GM10266 (cell line): ENCODE results near the gene YKT6.

ENCODE experiments used
- DNase-seq: peaks from one replicate; pipeline ENCODE4 v3.0.0; 2012; ENCODE audit errors: extremely low spot score
- TF ChIP-seq, protein P1 (sequence below): IDR thresholded peaks from 2 replicates; pipeline ENCODE4 v1.5.1; 2012; ENCODE audit warnings: mild to moderate bottlenecking, low read depth; ENCODE audit not compliant: control insufficient read depth, insufficient read depth; ENCODE audit errors: missing control alignments

The YKT6 gene

DNA sequence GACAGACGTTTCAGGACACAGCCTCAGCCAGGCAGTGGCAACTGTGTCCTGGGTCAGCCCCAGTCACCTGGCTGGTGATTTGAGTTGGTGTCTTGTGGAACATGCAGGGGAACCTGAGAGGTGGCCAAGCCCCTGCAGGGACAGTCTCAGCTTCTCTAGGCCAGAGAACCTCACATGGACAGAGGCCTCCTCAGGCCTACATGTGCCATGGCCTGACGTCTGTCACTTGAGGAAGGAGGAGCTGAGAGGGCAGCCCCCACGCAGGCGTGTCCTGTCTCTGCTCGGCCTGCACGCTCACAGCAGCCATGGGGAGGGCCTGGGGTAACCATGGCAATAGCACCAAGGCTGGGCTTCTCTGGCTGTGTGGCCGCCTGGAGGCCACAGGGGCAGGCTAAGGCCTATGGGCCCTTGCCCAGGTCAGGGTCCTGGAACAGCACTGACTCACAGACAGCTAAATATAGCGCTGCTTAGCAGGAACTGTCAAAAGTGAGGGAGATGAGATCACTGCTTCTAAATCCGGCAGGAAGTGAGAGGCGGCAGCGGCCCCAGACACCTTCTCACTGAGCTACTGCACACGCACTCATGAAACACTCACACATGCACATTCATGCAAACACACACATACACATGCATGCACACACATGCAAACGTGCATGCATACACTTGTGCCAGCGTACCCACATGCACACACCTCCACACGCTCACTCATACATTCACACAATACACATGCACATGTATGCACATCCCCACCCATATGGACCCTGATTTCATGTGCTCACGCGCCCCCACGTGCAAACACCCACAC, 57.0 kb downstream of the YKT6 start:
- TF ChIP-seq, protein P1, sequence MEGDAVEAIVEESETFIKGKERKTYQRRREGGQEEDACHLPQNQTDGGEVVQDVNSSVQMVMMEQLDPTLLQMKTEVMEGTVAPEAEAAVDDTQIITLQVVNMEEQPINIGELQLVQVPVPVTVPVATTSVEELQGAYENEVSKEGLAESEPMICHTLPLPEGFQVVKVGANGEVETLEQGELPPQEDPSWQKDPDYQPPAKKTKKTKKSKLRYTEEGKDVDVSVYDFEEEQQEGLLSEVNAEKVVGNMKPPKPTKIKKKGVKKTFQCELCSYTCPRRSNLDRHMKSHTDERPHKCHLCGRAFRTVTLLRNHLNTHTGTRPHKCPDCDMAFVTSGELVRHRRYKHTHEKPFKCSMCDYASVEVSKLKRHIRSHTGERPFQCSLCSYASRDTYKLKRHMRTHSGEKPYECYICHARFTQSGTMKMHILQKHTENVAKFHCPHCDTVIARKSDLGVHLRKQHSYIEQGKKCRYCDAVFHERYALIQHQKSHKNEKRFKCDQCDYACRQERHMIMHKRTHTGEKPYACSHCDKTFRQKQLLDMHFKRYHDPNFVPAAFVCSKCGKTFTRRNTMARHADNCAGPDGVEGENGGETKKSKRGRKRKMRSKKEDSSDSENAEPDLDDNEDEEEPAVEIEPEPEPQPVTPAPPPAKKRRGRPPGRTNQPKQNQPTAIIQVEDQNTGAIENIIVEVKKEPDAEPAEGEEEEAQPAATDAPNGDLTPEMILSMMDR: peak; percentile 16
- DNase-seq: peak; percentile 89

DNA sequence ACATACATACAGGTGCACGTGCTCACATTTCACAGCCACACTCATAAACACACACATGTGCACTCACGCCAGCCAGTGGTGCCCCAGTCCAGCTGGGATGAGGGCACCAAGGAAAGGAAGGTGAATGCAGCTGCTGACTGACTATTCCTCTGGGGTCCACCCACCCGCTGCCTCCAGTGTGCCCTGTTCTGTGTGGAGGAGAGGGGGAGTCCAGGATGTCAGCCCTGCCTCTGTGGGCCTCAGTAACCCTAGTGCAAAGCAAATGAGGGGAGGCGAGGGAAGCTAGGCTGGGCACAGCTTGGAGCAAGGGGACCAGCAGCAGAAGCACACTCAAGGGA, 57.6 kb downstream of the YKT6 start:
- TF ChIP-seq, protein P1: no peak
- no peak for DNase-seq

DNA sequence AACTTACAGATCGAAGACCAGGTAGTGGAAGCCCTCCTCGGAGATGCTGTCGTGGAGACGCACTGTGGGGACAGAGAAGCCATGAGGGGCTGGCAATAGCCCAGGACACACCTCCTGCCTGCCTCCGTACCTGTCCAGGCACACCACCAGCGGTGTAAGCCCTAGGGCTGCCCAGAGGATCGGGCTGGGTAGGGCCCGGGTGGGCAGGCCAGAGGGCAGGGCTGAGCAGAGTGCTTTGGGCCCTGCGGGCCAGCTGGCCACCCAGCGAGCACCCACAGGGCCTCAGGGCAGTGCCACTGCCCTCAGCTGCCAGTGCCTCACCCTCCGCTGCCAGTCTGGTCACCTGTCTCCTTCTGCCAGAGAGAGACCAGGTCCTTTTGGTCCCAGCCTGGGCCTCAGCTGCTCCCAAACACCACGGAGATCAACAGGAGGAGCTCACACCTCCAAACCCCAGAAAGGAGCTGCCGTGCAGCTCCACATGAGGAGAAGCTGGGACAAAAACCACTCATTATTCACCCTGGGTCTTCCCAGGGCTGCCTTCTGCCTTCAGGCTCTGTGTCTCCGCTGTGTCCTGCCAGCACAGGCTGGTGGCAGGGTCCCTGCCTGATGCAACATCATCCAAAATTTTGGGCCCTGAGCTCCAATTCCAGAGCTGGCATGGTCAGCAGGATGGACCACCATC, 58.2 kb downstream of the YKT6 start:
- no peak for DNase-seq
- TF ChIP-seq, protein P1: no peak

DNA sequence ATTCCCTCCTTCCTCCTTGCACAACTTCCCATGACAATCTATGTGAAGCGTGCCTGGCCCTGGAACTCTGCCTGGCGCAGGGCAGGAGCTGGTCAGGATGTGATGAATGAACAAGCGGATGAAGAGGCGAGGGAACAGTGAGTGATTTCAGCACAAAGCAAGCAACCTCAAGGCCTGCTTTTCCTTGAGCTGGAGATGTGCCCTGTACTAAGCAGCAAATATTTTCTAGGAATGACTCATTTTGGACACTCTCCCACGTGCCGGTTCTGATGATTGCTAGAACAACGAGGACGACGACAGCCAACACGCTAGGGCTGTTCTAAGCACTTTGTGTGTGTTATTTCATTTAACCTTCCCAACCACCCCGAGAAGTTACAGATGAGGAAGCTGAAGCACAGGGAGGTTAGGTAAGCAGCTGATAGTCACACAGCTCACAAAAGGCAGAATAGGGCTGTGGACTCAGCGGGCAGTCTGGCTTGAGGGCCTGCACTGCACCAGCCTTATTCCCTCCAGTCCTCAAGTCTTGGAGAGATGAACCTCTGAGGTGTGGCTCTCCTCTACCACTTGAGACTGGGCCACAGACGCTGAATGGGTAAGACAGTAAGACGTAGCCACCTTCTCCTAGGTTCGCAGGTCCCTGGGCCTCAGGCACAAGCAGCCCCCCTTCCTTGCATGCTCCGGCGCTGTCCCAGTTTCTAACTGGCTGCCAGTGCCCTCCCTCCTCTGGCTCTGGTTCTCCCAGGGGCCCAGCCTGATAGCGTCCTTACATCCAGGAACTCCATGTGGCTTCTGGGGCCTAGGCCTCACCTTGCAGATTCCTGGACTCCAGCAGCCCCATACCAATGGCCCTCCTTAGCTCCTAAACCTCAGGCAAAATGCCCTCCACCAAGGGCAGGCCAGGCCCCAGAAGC, 59.0 kb downstream of the YKT6 start:
- no peak for DNase-seq
- TF ChIP-seq, protein P1: no peak

DNA sequence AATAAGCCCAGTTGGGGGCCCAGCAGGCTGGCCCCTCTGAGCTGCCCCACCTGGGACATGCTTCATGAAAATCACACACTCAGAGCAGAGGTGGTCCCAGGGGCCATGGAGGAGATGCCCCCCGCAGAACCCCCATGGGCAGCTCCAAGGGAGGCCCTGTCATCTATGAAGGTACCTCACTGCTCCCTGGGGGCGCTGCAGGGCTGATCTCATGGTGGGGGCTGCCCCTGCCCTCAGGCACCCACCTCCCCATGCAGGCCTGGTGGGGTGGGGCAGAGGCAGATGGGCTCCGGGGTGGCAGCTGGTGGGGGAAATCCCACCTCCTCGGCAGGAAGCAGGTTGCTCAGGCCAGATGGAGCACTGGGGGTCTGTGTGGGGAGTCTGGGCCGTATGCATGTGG, 60.5 kb downstream of the YKT6 start:
- peak; percentile 44 for DNase-seq
- TF ChIP-seq, protein P1: peak; percentile 38

DNA sequence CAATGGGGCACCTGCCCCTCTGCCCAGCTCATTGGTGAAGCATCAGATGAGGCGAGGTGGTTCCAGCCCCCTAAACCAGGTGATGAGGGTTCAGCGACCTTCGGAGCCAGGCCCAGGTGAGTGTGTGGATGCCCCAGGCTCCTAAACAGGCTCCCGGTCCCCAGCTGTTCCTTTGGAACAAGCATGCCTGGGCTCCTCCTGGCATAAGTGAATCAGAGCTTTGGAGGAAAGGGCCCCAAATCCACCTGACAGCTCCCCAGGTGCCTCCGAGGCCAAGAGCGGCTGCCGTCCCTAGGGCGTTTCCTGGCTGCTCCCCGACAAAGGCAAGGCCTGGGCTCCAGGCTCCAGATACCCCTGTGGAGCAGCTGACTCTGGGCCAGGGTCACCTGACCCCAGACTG, 61.3 kb downstream of the YKT6 start:
- DNase-seq: no peak
- TF ChIP-seq, protein P1: no peak
